ENCODE data around the gene ARHGAP31.
"Not testable (repeated sequence)": the region's sequence is repeated elsewhere in the genome, so short reads cannot be mapped to it uniquely, and the experiment has no call there.

The ARHGAP31 gene

GRCh38 chr3:119293871-119294695 lies at the start of gene ARHGAP31:
Gene ARHGAP31 (plus strand): TSS chr3:119294383. CDS start chr3:119294905, 522 bp downstream.
- DNase-seq, result peak; percentile 90 to 93

- DNase-seq, result no peak
Measured at GRCh38 chr3:119245778-119246177, 48.4 kb upstream of the ARHGAP31 start.

- DNase-seq, result no peak
Measured at GRCh38 chr3:119255214-119255613, 39.0 kb upstream of the ARHGAP31 start.

GRCh38 chr3:119257111-119257510 lies 37.1 kb upstream of the ARHGAP31 start:
- DNase-seq, result no peak

- DNase-seq, result no peak
Measured at GRCh38 chr3:119257654-119258410, 36.4 kb upstream of the ARHGAP31 start.

GRCh38 chr3:119258915-119259314 lies 35.3 kb upstream of the ARHGAP31 start:
- no peak for DNase-seq

GRCh38 chr3:119259821-119260220 lies 34.4 kb upstream of the ARHGAP31 start:
- DNase-seq, result no peak

GRCh38 chr3:119261055-119261454 lies 33.1 kb upstream of the ARHGAP31 start:
- no peak for DNase-seq

GRCh38 chr3:119270212-119270611 lies 24.0 kb upstream of the ARHGAP31 start:
- not testable (repeated sequence) for DNase-seq

GRCh38 chr3:119276680-119277079 lies 17.5 kb upstream of the ARHGAP31 start:
- DNase-seq, result no peak

- no peak for DNase-seq
Measured at GRCh38 chr3:119279101-119279554, 15.1 kb upstream of the ARHGAP31 start.

- DNase-seq, result no peak
Measured at GRCh38 chr3:119279584-119280243, 14.5 kb upstream of the ARHGAP31 start.

GRCh38 chr3:119288669-119289403 lies 5.3 kb upstream of the ARHGAP31 start:
- DNase-seq, result no peak

GRCh38 chr3:119289404-119289770 lies 4.8 kb upstream of the ARHGAP31 start:
- no peak for DNase-seq

- no peak for DNase-seq
Measured at GRCh38 chr3:119290613-119291012, 3.6 kb upstream of the ARHGAP31 start.

- DNase-seq, result no peak
Measured at GRCh38 chr3:119291062-119291700, 3.0 kb upstream of the ARHGAP31 start.

GRCh38 chr3:119292666-119293065 lies 1.5 kb upstream of the ARHGAP31 start:
- DNase-seq, result peak in 1 of 2 experiments; percentile 40

- no peak for DNase-seq
Measured at GRCh38 chr3:119293105-119293870, 895 bp upstream of the ARHGAP31 start.

- peak; percentile 69 to 71 for DNase-seq
Measured at GRCh38 chr3:119294696-119295671, 801 bp downstream of the ARHGAP31 start.

Measured in activated T-cell treated with anti-CD3 and anti-CD28 coated beads, Interleukin-2, amount 50 U/mL, for 48 hours (primary cell).